Duodenal mucosa (tissue), 2 donors: ENCODE data around the gene COL16A1.

Experiments
- H3K27ac ChIP-seq: one replicate; pipeline ENCODE4 v1.7.0; 2013; ENCODE audit warnings: low read depth, low read length
- H3K27me3 ChIP-seq, 2 donors: one replicate each; pipeline ENCODE4 v1.7.0; 2013; ENCODE audit warnings: low read length in 2 of 2, control low read depth in 1 of 2; ENCODE audit not compliant: insufficient read depth in 2 of 2, control insufficient read depth in 1 of 2
- H3K36me3 ChIP-seq, 2 donors: one replicate each; pipeline ENCODE4 v1.7.0; 2013; ENCODE audit warnings: low read length in 2 of 2, control low read depth in 1 of 2; ENCODE audit not compliant: insufficient read depth in 2 of 2, control insufficient read depth in 1 of 2
- H3K4me1 ChIP-seq, 2 donors: one replicate each; pipeline ENCODE4 v1.7.0; 2013; ENCODE audit warnings: low read length in 2 of 2, control low read depth in 1 of 2; ENCODE audit not compliant: insufficient read depth in 2 of 2, control insufficient read depth in 1 of 2
- H3K4me3 ChIP-seq, 2 donors: one replicate each; pipeline ENCODE4 v1.7.0; 2013; ENCODE audit warnings: low read length in 2 of 2, low read depth in 1 of 2
- H3K9ac ChIP-seq, 2 donors: one replicate each; pipeline ENCODE4 v1.7.0; 2013; ENCODE audit warnings: low read length in 2 of 2, low read depth in 1 of 2
- H3K9me3 ChIP-seq, 2 donors: one replicate each; pipeline ENCODE4 v1.7.0; 2013; ENCODE audit warnings: low read length in 2 of 2, control low read depth in 1 of 2; ENCODE audit not compliant: control insufficient read depth in 1 of 2

Gene COL16A1

GRCh38 chr1:31718327-31718897 is 14.6 kb upstream of the COL16A1 start:
- Histone ChIP-seq H3K27me3 (peaks cover 11 to 13% of the 10 kb centered on the region in 2 donors), H3K9me3 (no peaks in the 10 kb centered on the region), H3K4me1 (peaks cover 12 to 22% of the 10 kb centered on the region in 2 donors), H3K4me3 (no peak overlapping the region), H3K36me3 (no peaks in the 10 kb centered on the region), H3K27ac (no peak overlapping the region), H3K9ac (no peak overlapping the region)

GRCh38 chr1:31717341-31717740 is 13.5 kb upstream of the COL16A1 start:
- peaks cover 23 to 31% of the 10 kb centered on the region in 2 donors for H3K4me1 ChIP-seq

GRCh38 chr1:31715873-31716220 is 12.0 kb upstream of the COL16A1 start:
- H3K27me3 ChIP-seq = peaks cover 4 to 8% of the 10 kb centered on the region in 2 donors
- H3K27ac ChIP-seq = no peak overlapping the region
- H3K4me1 ChIP-seq = peaks cover 28 to 31% of the 10 kb centered on the region in 2 donors

More at GRCh38 chr1:31717341-31717740, 13.5 kb upstream of the COL16A1 start:
- H3K27ac ChIP-seq = no peak overlapping the region
- no peaks in the 10 kb centered on the region for H3K9me3 ChIP-seq
- no peak overlapping the region for H3K4me3 ChIP-seq
- H3K27me3 ChIP-seq = peaks cover 11 to 13% of the 10 kb centered on the region in 2 donors
- H3K9ac ChIP-seq = no peak overlapping the region
- no peaks in the 10 kb centered on the region for H3K36me3 ChIP-seq

GRCh38 chr1:31715087-31715872 is 11.5 kb upstream of the COL16A1 start:
- peak overlapping the region; percentile 87 for H3K27ac ChIP-seq
- H3K4me3 ChIP-seq = peak overlapping the region; percentile 64 to 72
- no peaks in the 10 kb centered on the region for H3K9me3 ChIP-seq
- H3K27me3 ChIP-seq = peaks cover 4% of the 10 kb centered on the region in 2 donors
- no peaks in the 10 kb centered on the region for H3K36me3 ChIP-seq
- peaks cover 28 to 31% of the 10 kb centered on the region in 2 donors for H3K4me1 ChIP-seq
- H3K9ac ChIP-seq = peak overlapping the region; percentile 65 to 71

More at GRCh38 chr1:31715873-31716220, 12.0 kb upstream of the COL16A1 start:
- H3K36me3 ChIP-seq = no peaks in the 10 kb centered on the region
- H3K4me3 ChIP-seq = peak overlapping the region; percentile 64 to 72
- peak overlapping the region; percentile 60 to 71 for H3K9ac ChIP-seq
- H3K9me3 ChIP-seq = no peaks in the 10 kb centered on the region

GRCh38 chr1:31714442-31715086 is 10.7 kb upstream of the COL16A1 start:
- Histone ChIP-seq H3K36me3 (no peaks in the 10 kb centered on the region), H3K9ac (peak overlapping the region; percentile 7 to 71), H3K4me3 (peak overlapping the region; percentile 64 to 72), H3K4me1 (peaks cover 28 to 31% of the 10 kb centered on the region in 2 donors), H3K9me3 (no peaks in the 10 kb centered on the region), H3K27me3 (peaks cover 4% of the 10 kb centered on the region in 2 donors), H3K27ac (peak overlapping the region; percentile 87)

GRCh38 chr1:31712630-31713029 is 8.8 kb upstream of the COL16A1 start:
- peaks cover 28 to 31% of the 10 kb centered on the region in 2 donors for H3K4me1 ChIP-seq

GRCh38 chr1:31712068-31712467 is 8.3 kb upstream of the COL16A1 start:
- Histone ChIP-seq H3K36me3 (no peaks in the 10 kb centered on the region), H3K9ac (peak overlapping the region in 1 of 2 donors; percentile 0), H3K4me3 (no peak overlapping the region), H3K9me3 (no peaks in the 10 kb centered on the region), H3K4me1 (peaks cover 28 to 31% of the 10 kb centered on the region in 2 donors), H3K27ac (no peak overlapping the region), H3K27me3 (peaks cover 6 to 7% of the 10 kb centered on the region in 2 donors)

More at GRCh38 chr1:31712630-31713029, 8.8 kb upstream of the COL16A1 start:
- H3K9ac ChIP-seq = peak overlapping the region in 1 of 2 donors; percentile 0
- no peaks in the 10 kb centered on the region for H3K36me3 ChIP-seq
- peak overlapping the region in 1 of 2 donors; percentile 19 for H3K4me3 ChIP-seq
- H3K27ac ChIP-seq = no peak overlapping the region
- no peaks in the 10 kb centered on the region for H3K9me3 ChIP-seq
- H3K27me3 ChIP-seq = peaks cover 7 to 9% of the 10 kb centered on the region in 2 donors

- no peaks in the 10 kb centered on the region for H3K9me3 ChIP-seq
- no peak overlapping the region for H3K9ac ChIP-seq
- no peaks in the 10 kb centered on the region for H3K36me3 ChIP-seq
- H3K4me1 ChIP-seq = peaks cover 21 to 23% of the 10 kb centered on the region in 2 donors
- H3K27me3 ChIP-seq = peaks cover 8 to 14% of the 10 kb centered on the region in 2 donors
- no peak overlapping the region for H3K27ac ChIP-seq
- H3K4me3 ChIP-seq = no peak overlapping the region
These were observed 4.5 kb upstream of the COL16A1 start for GRCh38 chr1:31708324-31708723.

GRCh38 chr1:31707711-31708110 is 3.9 kb upstream of the COL16A1 start:
- peaks cover 16 to 17% of the 10 kb centered on the region in 2 donors for H3K4me1 ChIP-seq
- H3K9me3 ChIP-seq = no peaks in the 10 kb centered on the region
- no peak overlapping the region for H3K4me3 ChIP-seq
- H3K27me3 ChIP-seq = peaks cover 8 to 16% of the 10 kb centered on the region in 2 donors
- H3K27ac ChIP-seq = no peak overlapping the region
- no peak overlapping the region for H3K9ac ChIP-seq
- H3K36me3 ChIP-seq = no peaks in the 10 kb centered on the region
